Suppressor macrophage treated with lipopolysaccharide for 1 hour (primary cell): ENCODE measurements around the gene TTLL12.
"Not testable (repeated sequence)": the region's sequence is repeated elsewhere in the genome, so short reads cannot be mapped to it uniquely, and the experiment has no call there.

ENCODE experiments used
- DNase-seq, 3 donors: peaks; one replicate each; pipeline ENCODE4 v3.0.0-alpha.2; 2020 to 2022

The TTLL12 gene

GRCh38 chr22:43152003-43152356 lies 35.0 kb downstream of the TTLL12 start:
- no peak for DNase-seq

DNA sequence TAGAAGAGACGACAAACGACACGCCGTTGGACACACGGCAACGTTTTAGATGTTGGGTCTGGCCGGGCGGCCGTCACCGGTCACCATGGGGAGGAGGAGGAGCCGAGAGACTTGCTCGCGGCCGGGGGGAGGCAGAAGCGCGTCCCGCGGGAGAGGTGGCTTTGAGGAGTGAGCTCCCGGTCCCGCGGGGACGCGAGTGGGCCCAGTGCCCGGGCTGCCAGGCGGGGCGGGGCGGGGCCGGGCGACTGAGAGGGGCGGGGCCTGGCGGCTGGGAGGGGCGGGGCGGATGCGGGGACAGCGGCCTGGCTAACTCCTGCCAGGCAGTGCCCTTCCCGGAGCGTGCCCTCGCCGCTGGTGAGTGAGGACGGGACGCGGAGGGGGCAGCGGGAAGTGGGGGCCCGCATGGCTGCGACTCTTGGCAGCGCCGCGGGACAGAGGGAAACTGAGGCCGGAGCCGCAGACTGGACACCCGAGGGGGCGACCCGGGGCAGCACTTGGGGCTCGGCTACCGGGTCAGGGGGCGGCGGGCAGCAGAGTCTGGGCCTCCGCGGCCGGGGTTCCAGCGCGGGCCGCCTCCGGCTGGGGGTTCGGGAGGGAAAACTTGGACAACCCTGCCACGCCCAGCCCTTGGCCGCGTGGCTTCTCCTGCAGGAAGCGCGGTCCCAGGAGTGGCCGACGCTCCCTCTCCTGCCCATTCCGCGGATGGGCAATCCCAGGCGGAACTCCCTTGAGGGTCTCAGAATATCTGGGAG lies 35.5 kb downstream of the TTLL12 start, which contains the start of gene TSPO:
Gene TSPO (plus strand): TSS at position 309 of the 752 bp plus-strand sequence. CDS start 7,680 bp downstream, outside the sequence.
- DNase-seq: peak; percentile 59 to 91 (median 76)

- DNase-seq: no peak
Observed at GRCh38 chr22:43150731-43151206, 36.2 kb downstream of the TTLL12 start.

GRCh38 chr22:43148581-43148980 lies 38.4 kb downstream of the TTLL12 start:
- DNase-seq: peak in 2 of 3 donors; percentile 41 to 51

DNA sequence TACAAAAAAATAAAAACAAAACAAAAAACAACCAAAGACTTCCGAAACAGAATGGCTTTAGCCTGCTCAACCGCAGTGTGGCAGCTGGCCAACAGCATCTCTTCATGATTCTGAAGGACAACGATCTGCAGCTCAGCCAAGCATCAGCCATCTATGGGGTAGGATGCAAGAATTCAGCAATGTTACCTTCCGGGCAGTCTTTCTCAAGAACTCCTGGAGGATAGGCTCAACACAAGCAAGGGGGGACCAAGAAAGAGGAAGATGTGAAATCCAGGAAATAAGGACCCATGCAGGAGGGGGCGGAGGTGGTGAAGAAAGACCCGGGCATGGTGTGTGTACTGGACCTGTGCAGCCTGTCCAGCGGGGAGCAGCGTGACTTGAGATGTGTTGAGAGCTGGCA lies 39.1 kb downstream of the TTLL12 start:
- peak; percentile 65 to 71 (median 68) for DNase-seq

GRCh38 chr22:43146332-43146731 lies 40.6 kb downstream of the TTLL12 start:
- peak; percentile 67 to 73 (median 73) for DNase-seq

- DNase-seq: not testable (repeated sequence)
Observed at GRCh38 chr22:43145371-43145770, 41.6 kb downstream of the TTLL12 start.

- no peak for DNase-seq
Observed at GRCh38 chr22:43144949-43145348, 42.0 kb downstream of the TTLL12 start.

DNA sequence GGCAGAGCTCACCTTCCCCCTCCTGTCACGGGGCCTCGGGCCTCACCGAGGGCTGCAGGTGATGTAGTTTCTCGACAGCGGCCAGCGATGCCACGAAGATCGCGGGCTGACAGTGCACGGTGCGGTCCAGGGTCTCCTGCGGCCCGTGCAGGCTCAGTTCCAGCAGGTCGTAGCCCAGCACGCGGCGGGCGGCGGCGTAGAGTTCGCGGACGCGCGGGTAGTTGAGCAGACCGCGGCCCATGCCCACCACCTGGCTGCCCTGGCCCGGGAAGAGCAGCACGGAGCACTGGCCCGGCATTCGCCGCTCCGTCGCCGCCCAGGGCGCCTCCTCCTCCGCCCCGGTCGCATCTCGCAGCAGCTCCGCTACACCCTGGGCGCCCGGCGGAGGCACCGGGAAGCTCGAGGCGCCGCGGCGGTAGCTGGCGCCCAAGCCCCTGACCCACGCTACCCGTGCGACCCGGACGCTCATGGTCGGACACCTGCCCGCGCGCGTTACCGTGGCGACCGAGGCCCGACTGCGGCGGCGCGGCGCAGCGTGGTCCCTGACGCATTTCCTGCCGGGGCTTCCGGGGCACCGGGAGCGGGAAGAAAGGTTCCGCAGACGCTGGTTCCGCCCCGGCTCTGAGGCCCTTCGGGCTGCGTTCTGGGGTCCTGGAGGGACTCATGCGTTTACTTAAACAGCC lies 43.9 kb downstream of the TTLL12 start, which contains the start of gene MCAT:
Gene MCAT (minus strand): TSS at position 519 of the 683 bp plus-strand sequence. CDS start 50 bp downstream, at position 469.
- DNase-seq: peak; percentile 80 to 91 (median 84)

DNA sequence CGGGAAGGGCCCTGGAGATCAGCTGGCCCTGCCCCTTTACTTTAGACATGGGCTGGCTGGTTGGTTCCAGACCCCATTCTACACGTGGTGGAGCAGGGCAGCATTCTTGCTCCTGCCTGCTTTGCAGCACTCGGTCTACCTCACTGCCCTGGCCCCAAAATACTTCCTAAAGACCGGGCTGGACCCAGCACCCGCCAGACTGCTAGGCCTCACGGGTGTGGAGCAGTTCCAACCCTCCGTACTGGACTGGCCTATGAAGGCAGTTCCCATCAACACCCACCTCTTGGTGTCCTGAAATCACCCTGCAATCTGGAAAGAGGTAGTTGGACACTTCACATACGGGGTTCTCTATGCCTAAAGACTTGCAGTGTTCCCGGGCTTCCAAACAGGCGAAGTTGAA lies 50.1 kb downstream of the TTLL12 start:
- DNase-seq: no peak

GRCh38 chr22:43136255-43136654 lies 50.7 kb downstream of the TTLL12 start:
- DNase-seq: peak; percentile 56 to 80 (median 61)

DNA sequence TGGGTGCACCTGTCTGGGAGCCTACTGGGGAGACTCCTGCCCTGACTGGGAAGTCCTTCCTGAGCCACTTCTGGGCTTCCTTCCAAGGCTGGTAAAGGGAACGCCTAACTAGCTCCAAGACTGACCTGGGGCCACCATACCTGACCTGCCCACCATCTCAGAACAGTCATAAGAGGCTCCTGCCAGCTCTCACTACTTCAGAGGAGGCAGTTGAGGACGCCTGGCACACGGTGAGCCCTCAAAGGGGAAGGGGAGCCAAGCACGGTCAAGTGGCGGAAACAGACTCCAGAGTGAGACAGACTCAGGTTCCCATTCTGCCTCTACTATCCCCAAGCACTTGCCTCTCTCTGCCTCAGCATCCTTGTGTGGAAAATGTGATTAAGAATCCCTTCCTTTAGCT lies 51.4 kb downstream of the TTLL12 start:
- DNase-seq: no peak

- DNase-seq: no peak
Observed at GRCh38 chr22:43134553-43134952, 52.4 kb downstream of the TTLL12 start.

- DNase-seq: no peak
Observed at GRCh38 chr22:43133401-43133800, 53.5 kb downstream of the TTLL12 start.

DNA sequence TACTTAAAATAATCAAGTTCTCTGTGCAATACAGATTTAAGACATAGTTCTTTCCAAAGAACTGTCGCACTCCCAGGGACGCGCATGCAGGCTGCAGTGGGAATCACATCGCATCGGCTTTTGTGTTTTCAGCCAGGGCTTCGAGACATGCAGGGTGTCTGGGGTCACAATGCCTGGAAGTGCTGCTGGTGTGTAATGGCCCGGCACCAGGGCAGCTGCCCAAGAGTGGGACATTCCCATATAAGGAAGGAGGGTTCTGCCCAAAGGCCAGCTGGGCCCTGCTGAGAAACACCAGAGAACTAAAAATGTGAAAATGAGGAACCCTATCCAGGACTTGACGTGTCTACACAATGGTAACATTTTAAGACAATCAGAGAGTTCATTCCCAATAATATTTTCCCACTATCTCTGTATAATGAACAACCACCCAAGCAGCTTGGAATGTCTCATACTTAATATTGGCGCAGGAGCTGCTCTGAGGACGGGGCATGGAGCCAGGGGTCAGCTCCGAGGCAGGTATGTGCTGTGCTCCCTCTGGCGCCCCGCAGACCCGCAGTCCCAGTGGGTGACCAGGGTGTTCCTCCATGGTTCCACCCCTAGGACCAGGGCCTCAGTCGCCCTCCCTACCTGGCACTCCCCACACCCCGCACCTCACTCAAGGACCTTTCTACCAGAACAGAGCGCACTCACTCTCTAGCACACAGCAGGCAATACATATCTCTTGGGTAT lies 55.0 kb downstream of the TTLL12 start:
- DNase-seq: no peak

- peak in 2 of 3 donors; percentile 60 to 62 for DNase-seq
Observed at GRCh38 chr22:43129426-43130425, 57.2 kb downstream of the TTLL12 start.

GRCh38 chr22:43128928-43129424 lies 58.0 kb downstream of the TTLL12 start:
- peak in 1 of 3 donors; percentile 30 for DNase-seq

- no peak for DNase-seq
Observed at GRCh38 chr22:43128116-43128515, 58.8 kb downstream of the TTLL12 start.

GRCh38 chr22:43127166-43127908 lies 59.6 kb downstream of the TTLL12 start:
- no peak for DNase-seq

DNA sequence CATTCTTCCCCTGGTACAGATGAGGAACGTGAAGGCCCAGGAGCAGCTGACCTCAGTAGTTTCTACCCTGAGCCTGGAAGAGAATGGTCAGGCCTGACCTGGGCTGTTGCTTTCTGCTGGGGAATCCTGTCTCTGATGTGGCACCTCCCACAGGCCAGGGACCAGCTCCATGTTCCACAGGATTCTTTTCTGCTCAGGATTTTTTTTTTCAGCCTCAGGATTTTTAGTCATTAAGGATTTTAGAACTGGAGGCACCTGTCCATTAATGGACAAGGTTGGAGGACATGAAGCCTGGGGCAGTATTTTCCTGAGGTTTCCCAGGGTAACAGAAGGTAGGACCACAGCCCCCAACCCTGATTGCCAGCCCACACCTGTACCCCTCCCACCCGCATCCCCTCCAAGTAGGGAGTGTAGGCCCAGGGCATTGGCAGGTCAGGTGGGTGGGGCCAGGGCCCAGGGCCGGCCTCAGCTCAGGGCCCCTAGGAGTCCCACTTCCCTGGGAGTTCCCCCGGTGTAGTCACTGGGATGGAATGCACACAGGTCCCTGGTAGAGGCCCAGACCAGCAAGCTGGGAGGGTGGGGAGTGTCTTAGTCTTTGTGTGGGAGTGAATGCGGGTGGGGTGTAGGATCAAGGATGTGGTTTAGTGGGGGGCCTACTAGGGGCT lies 60.3 kb downstream of the TTLL12 start:
- peak; percentile 65 to 75 (median 66) for DNase-seq
